HG03571 (cell line): Measurements from ENCODE around the gene RSAD2.
"Not testable (repeated sequence)": the region's sequence is repeated elsewhere in the genome, so short reads cannot be mapped to it uniquely, and the experiment has no call there.

Source experiments
- ATAC-seq: cut with Tn5 transposase; IDR thresholded peaks from one replicate; pipeline ENCODE4 v1.9.1; 2021; ENCODE audit not compliant: unreplicated experiment

RSAD2 gene

DNA sequence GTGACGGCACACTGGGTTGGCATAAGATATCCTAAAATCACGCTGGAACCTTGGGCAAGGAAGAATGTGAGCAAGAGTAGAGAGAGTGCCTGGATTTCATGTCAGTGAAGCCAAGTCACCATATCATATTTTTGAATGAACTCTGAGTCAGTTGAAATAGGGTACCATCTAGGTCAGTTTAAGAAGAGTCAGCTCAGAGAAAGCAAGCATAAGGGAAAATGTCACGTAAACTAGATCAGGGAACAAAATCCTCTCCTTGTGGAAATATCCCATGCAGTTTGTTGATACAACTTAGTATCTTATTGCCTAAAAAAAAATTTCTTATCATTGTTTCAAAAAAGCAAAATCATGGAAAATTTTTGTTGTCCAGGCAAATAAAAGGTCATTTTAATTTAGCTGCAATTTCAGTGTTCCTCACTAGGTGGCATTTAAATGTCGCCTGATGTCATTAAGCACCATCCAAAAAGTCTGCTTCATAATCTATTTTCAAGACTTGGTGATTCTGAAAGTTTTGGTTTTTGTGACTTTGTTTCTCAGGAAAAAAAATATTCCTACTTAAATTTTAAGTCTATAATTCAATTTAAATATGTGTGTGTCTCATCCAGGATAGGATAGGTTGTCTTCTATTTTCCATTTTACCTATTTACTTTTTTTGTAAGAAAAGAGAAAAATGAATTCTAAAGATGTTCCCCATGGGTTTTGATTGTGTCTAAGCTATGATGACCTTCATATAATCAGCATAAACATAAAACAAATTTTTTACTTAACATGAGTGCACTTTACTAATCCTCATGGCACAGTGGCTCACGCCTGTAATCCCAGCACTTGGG is 19.6 kb downstream of the RSAD2 start:
- ATAC-seq: peak; percentile 74

DNA sequence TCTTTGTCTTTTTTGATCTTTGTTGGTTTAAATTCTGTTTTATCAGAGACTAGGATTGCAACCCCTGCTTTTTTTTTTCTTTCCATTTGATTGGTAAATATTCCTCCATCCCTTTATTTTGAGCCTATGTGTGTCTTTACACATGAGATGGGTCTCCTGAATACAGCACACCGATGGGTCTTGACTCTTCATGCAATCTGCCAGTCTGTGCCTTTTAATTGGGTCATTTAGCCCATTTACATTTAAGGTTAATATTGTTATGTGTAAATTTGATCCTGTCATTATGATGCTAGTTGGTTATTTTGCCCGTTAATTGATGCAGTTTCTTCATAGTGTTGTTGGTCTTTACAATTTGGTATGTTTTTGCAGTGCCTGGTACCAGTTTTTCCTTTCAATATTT is 25.0 kb downstream of the RSAD2 start:
- ATAC-seq: not testable (repeated sequence)

DNA sequence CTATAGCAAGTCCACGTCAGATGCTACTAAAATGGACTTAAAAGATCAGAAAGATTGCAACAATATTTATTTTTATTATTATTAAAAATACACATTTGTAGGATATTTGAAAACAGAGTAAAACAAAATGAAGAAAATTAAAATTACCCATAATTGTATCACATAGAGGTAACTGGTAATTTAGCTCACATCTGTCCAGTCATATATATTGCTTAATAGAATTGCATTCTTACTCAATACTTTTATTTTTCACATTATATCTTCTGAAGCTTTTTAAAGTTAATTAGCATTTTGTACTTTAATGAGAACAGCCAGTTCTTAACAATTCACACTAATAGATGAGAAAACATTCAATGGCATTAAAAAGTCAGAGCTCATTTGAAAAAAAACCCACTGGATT is 28.1 kb downstream of the RSAD2 start:
- no peak for ATAC-seq

DNA sequence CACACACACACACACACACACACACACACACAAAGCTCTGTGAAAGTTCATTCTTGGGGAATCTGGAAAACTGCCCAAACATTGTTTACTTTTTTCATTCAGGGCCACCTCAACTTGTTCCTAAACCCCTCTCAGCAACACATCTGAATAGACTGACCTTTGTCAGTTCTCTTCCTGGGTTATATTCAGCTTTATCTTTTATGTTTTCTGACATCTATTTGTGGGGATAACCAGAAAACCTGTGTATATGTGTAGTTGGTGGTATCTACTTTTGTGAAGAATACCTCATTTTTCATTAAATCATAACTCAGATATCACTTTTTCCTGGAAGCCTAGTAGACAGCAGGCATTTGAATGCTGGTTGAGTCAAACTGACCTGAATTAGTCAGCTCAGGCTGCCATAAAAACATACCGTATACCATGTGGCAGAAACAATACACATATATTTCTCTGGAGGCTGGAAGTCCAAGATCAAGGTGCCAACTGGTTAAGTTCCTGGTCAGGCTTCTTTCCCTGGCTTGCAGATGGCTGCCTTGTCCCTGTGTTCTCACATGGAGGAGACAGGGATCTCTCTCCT is 28.7 kb downstream of the RSAD2 start:
- no peak for ATAC-seq

DNA sequence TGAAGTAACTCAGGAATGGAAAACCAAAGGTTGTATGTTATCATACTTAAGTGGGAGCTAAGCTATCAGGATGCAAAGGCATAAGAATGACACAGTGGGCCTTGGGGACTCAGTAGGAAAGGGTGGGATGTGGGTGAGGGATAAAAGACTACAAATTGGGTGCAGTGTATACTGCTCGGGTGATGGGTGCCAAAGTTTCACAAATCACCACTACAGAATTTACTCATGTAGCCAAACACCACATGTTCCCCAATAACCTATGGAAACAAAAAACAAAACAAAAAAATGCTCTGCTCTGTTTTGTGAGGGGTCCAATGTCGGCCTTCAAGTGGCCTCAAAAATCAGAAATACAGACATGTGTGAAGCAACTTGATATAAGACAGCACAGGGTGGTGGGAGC is 30.7 kb downstream of the RSAD2 start:
- no peak for ATAC-seq

DNA sequence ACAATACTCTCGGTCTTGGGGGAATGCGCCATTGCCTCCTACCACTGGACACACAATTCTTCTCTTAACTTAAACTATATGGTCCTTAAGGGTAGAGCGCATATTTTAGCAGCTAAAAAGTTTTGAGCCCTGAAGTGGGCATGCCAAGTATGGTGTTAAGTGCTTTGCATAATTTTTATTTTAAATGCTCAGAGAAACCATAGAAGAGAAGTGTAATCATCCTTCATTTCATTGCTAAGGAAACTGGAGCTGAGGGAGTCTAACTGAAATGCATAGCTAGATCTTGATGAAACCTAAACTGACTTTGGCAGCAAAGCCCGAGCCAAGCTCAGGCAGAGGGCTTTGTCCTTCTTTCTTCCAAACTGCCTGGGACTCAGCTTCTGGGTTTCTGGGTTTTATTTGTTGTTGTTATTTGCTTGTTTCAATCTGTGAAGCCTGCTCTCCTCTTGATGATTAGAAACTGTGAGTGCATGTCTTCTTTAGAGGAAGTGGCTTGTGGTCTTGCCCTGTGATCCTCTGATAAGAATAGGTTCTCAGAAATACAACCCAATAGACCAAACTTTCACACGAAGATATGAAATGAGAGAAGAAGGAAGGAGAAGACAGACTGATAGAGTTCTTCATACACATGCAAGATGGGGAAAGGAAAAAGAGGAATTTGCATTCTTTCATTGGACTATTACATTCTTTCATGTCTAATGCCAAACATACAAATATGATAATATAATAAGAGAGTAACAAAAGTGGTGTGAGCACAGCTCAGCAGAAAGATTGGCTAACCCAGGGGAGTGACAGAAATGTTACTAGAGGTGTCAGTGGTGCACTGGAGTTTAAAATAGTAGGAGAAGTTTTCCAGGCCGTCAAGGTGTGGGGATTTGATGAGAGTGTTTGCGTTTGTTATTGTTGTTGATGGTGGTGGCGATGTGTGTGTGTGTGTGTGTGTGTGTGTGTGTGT is 32.1 kb downstream of the RSAD2 start:
- peak; percentile 96 for ATAC-seq

DNA sequence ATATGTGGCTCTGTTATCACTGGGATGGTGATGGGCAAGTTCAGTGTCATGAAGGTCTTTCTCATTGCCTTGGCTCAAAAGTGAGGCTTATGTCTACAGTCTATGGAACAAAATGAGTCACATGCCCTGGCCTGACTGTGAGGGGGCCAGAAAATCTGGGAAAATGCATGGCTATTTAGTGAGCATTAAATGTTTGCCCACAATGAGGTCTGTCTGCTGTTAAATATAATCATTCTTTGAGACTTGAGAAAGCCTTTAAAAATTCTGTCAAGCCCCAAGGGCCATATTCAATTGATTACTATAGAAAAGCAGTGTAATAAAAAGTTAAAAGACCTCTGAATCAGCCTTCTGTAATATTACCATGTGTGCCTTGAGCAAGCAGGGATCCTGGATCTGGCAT is 34.1 kb downstream of the RSAD2 start:
- no peak for ATAC-seq

DNA sequence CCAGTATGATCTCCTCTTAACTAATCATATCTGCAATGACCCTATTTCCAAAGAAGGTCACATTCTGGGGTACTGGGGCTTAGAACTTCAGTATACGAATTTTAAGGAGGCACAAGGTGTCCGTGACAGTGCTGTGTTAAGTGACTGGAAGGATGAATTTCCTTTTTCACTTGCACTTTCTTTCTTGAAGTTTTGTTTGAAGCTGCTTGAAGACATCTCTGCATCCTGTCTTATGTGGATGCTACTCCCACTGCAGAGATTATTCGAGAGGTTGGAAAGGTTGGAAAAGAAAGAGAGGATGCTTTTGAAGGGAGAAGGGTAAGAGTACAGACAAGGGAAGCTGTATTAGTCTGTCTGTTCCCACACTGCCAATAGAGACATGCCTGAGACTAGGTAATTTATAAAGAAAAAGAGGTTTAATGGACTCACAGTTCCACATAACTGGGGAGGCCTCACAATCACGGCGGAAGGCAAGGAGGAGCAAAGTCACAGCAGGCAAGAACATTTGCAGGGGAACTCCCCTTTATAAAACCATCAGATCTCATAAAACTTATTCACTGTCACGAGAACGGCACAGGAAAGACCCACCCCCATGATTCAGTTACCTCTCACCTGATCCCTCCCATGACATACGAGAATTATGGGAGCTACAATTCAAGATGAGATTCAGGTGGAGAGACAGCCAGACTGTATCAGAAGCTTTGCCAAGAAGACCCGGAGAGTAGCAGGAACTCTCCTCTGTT is 36.0 kb downstream of the RSAD2 start:
- ATAC-seq: no peak

DNA sequence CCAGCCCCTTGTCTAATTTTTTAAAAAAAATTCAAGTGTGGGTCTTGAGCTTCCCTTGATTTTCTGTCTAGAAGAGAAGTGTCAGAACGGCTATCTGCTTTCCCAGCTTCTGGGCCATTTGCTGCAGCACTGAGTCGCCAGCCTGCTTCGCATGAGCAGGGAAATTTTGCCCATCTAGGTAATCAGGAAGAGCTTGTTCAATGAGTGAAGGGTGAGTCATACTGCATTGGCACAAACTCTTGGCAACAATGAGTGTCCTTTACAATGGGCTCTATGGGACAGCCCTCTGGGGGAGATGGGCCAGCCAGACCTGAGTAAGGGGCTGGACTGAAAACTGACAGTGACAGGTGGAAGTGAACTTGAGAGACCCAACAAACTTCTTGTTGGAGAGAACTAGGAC is 37.3 kb downstream of the RSAD2 start:
- no peak for ATAC-seq

DNA sequence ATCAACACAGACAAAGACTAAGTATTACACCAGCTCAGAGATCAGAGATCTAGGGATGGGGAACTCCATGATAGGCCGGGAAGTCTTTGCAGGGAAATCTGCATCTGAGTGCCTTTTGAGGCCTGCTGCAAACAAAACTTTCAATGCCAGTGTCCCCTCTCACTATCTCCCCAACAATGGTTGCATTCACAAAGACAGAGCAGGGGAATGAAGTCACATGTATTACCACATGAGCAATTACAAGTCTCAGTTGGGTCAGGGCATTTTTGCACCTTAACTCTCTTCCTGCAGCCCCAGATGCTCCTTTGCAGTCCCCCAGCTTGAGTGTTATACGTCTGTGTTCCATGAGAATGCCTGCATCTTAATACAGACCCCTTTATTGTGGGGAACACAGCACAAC is 37.8 kb downstream of the RSAD2 start:
- no peak for ATAC-seq

DNA sequence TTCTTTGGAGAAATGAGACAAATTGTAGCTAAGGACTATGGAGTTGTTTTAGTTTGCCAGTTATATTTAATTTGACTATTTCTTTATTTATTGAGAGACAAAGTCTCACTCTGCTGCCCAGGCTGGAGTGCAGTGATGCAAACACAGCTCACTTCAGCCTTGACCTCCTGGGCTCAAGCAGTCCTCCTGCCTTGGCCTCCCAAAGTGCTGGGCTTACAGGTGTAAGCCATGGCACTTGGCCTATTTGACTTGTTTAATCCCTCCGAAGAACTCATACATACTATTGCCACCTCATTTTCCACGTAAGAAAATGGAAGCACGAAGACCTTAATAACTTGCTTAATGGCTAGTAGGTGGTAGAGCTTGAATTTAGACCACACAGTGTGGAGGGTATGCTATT is 38.6 kb downstream of the RSAD2 start:
- ATAC-seq: no peak

DNA sequence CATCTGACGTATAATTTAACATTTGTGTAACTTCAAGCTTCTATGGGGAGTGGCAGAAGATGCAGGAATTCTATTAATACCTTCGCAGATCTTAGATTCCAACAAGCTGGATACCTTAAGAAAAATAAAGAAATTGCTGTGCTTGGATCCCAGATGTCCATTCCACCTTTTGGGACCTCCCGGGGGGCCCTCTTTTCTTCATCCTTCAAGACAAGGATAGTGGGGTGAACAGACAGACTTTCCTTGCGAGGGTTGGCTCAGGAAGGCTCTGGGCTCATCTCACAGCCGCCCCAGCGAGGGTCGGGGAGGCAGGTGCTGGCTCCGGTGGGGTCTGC is 39.1 kb downstream of the RSAD2 start:
- ATAC-seq: no peak

DNA sequence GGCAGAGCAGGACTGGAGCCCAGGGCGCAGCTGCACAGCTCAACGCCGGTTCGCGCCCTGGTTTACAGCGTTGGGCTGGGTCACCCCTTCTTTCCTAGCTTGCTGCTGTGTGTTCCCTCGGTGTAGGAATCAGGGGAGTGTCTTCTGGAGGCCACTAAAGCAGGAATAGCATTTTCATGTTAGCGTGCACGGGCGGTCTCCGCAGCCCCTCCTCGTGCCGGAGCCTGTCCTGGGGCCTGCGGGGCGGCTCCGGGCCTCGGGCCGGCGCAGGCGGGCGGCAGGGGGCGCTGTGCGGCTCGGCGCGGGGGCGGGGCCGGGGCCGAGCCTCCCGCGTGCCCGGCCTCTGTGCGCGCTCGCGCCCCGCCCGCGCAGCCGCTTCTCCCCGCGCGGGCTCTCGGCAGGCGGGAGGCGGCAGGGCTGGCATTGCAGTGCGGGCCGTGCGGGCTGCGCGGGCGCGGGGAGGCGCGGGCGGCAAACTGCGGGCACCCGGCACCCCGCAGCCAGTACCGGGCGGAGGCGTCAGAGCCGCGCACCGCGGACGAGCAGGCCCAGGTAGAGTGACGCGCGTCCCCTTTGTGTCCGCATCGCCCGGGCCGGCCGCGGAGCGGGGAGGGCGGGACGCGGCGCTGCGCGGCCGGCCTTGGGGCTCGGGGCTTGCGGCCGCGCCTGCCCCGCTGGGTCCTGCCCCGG is 39.6 kb downstream of the RSAD2 start, which contains the start of gene RNF144A:
RNF144A (plus strand) TSS at position 342 of the 690 bp plus-strand sequence. CDS start 79,515 bp downstream, outside the sequence.
- ATAC-seq: peak; percentile 89

DNA sequence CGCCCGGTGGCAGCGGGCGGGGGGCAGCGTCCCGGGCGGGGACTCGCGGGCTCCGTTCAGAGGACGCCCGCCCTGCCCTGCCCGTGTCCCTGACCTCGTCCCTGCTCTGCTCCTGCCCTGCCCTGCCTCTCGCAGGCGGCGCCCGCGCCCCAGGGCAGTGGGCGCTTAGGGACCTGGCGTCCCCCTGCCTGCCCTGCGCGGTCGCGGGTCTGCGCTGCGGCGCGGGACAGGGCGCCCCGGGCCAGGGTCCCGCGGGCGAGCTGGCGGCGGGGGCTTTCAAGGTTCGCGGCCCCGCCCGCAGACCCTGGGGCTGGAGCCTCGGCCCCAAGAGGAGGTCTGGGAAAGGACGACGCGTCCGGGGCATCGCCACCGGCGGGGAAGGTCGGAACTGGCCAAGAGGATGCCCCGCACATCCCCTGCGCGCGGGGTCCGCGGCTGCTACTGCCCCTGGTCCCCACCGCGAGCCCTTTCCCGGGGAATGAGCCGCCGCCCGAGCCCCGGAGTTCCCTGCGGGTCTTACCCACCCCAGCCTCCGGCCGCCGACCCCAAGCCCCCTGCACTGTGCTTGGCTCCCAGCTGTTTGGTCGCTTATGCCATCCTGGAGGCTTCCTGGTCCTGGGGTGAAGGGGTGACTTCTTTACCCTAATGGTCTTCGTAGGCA is 40.3 kb downstream of the RSAD2 start:
- peak; percentile 32 for ATAC-seq

DNA sequence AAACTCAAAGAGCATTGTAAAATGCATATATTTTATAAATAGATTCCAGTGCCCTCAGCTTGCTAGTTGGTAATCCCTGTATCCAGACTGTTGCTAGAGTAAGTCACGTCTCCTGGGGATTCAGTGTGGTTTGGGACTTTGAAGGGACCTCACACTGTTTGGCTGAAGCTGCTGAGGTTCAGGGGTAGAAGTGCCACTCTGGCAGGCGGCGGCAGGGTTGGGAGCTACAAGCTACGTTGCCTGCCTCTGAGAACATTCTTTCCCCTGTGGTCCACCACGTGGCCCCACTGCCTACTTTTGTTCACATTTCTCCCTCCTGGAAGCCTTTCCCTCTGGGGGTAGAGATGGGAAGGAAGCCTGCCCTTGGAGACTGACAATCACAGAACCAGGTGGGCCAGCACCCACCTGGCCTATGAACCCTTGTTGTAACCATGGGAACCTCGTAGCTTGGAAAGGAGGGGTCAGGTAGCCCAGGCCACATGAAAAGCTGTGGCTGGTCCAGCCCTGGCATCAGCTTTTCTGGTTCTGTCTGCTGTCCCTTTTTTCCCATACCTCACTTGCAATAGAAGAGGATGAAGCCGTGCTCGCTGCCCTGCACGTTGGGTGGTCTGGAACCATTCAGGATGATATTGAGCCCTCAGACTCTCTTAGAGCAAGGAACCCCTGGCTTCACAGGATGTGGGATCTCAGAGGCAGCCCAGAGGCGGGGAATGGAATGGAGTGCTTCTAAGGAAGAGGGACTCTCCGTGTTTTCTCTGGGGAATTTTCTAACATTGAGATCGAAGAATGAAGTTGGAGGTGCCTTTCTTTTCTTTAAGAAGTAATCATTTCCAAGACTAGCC is 42.5 kb downstream of the RSAD2 start:
- no peak for ATAC-seq

DNA sequence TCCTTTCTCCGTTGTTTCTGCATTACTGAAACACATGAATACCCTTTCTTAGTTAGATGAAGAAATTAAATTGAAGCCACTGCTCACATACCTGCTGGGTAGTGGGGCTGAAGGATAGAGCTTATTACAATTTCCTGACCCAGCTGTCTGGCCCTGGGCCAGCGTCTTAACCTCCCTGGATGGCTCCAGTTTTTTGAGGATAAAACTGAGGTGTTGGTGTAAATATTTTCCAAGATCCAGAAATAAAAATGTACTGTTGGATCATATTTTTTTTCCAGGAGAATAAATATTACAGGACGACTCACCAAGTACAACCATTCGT is 43.1 kb downstream of the RSAD2 start:
- ATAC-seq: no peak

DNA sequence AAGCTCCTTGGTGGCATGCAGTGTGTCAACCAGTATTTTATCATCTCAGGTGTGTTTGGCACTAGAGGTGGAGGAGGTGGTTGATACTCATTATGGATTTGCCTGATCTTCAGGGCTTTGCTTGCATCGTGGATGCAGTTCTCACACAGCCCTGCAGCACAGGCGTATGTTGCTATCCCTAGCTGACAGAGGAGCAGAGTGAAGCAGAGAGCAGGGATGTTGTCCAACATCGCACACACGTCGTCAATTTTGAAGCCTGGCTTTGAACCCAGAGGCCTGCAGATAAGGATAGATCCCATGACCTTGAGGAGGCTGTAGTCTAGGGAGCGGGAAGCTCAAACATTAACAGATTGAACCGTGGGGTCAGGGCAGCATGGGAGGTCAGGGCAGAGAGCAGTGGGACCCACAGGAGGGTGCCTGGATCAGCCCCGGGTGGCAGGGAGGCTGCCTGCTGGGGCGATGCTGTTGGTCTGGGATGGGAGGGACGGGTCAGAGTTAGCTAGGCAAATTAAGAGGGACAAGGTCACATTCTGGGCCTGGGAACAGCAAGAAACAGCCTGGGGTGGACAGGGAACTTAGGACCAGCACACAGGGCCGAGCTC is 43.8 kb downstream of the RSAD2 start:
- ATAC-seq: no peak

DNA sequence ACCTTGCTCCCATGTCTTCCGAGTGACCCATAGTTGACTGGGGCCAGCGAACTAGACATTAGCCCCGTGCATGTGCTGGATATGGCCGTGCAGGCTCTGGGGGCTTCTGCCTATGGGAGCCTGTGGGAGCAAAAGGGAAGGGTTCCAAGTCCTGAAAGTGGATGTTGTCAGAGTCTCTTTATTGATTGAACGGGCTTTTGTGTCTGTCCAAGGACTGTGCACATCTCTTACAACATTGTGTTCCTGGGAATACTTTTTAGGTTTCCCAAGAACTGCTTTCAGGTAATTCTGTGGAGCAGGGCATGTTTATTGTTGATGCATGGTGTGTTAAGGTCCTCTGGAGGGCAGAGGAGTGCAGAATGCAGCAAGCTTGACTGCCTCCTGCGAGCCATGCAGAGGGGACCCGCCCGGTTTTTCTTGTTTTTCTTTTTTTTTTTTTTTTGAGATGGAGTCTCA is 44.7 kb downstream of the RSAD2 start:
- no peak for ATAC-seq

DNA sequence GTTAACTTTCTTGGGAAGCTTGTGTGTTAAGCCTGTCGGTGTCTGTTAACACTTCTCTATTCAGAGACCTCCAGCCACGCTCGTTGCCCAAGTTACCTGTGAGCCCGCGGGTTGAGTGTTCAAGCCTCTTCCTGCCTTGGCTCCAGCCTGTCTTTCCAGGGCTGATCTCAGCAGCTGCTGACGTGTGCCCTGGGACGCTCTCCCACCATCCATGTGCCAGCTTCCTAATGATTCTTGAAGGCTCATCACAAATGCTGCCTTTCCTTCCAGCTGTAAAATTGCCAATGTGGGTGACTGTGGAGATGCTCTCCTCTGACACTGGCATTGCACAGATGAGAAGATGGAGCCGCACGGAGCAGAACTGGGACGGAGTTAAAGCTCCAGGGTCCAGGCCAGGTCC is 45.7 kb downstream of the RSAD2 start:
- no peak for ATAC-seq
